ENCODE results near the gene CACNA1D.

GRCh38 chr3:53842436-53843194, 348.2 kb downstream of the CACNA1D start:
- TF ChIP-seq CTCF (IDR thresholded peaks at IDR 0.05) (peak; percentile 59), ZFX (IDR thresholded peaks at IDR 0.05; ENCODE audit: borderline replicate concordance) (no peak)
